NCI-H2171 treated with DMSO at 0.1 percent for 48 hours (cell line): ENCODE results near the gene MYO18B.
A peak's percentile ranks its signal among the peaks of the same experiment; 100 is the strongest.
"Not testable (repeated sequence)": the region's sequence is repeated elsewhere in the genome, so short reads cannot be mapped to it uniquely, and the experiment has no call there.

Source experiments
- DNase-seq: peaks from one replicate; lab custom pipeline; 2025; lab: John Stamatoyannopoulos, UW

MYO18B gene, protein sequence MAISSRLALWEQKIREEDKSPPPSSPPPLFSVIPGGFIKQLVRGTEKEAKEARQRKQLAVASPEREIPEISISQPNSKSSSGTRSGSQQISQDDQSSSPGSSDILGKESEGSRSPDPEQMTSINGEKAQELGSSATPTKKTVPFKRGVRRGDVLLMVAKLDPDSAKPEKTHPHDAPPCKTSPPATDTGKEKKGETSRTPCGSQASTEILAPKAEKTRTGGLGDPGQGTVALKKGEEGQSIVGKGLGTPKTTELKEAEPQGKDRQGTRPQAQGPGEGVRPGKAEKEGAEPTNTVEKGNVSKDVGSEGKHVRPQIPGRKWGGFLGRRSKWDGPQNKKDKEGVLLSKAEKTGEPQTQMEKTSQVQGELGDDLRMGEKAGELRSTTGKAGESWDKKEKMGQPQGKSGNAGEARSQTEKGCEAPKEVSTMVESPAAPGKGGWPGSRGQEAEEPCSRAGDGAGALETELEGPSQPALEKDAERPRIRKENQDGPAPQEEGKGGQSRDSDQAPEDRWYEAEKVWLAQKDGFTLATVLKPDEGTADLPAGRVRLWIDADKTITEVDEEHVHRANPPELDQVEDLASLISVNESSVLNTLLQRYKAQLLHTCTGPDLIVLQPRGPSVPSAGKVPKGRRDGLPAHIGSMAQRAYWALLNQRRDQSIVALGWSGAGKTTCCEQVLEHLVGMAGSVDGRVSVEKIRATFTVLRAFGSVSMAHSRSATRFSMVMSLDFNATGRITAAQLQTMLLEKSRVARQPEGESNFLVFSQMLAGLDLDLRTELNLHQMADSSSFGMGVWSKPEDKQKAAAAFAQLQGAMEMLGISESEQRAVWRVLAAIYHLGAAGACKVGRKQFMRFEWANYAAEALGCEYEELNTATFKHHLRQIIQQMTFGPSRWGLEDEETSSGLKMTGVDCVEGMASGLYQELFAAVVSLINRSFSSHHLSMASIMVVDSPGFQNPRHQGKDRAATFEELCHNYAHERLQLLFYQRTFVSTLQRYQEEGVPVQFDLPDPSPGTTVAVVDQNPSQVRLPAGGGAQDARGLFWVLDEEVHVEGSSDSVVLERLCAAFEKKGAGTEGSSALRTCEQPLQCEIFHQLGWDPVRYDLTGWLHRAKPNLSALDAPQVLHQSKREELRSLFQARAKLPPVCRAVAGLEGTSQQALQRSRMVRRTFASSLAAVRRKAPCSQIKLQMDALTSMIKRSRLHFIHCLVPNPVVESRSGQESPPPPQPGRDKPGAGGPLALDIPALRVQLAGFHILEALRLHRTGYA (N-terminal part only)

DNA sequence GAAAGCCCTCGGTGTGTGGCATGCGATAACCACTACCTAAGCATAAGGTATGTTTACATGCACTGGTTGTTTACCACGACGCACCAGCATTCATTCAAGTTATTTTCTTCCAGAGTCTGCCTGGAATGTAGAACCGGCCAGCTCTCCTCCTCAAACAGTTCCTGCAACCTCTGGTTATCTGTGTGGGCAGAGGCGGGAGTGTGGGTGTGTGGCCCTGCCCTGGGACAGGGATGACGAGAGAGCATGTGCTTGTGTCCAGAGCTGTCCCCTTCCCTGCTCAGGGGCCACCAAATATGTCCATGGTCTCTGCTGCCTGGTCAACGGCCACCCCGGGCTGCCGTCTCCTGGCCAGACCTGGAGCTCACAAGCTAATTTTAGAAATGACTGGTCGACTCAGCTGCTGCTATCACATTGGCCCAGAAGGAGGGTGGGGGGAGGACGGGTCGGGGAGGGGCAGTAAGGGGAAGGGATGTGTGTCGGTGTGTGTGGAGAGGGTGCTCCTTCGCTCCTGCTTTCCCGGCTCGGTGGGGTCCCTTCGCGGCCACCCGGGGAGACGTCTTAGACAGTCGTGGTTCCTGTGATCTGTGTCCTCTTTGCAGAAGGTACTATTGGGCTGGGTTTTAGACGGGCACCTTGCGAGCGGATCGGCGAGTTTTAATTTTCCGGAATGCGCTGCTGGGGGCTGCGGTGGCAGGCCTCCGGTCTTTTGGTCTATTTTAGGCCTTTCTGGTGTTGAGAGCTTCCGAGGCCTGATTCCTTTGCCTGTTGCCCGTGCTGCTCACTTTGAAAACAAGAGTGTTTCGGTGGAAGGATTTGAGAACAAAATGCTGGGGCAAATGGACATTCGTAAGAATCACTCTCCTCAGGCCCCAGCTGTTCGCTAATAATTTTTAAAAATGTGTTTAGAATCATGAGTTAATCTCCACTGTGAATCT is at the start of gene MYO18B:
MYO18B (plus strand) TSS at position 497 of the 935 bp plus-strand sequence. CDS start 18,905 bp downstream, outside the sequence.
- DNase-seq = no peak

DNA sequence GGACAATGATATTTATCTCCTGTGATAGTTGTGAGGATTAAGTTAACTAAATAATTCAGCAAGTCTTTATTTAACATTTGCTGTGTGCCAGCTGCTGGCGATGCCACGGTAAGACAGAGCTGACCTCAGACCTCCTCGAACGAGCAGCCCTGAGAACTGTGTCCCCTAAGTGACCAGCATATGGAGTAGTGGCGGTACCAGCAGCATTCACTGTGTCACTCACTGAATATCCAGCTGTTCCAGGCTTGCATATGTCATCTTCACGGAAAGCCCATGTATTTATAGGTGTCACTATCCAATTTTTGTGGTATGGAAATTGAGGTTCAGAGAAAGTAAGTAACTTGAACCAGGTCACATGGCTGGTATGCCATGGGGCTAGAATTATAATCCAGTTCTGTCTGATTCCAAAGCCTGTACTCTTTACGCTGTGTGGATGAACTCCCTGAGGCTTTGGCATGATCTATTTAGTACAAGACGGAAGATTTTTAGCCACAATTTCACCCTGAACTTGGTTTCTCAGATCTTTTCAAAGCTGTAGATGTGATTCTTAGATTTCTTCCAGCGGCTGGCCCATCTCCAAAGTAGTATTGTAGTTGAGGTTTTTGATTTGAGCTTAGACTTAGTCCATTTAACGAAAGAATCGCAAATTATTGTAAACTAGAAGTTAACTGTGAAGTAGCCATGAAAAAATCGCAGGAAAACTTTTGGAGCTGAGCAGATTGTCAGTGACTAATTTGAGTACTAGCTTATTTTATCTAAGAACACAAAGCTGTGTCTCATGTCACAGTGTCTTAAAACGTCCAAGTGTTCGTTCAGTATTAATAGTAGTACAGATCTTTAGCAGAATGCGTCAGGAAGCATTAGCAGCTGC is 49.4 kb upstream of the MYO18B start:
- no peak for DNase-seq

DNA sequence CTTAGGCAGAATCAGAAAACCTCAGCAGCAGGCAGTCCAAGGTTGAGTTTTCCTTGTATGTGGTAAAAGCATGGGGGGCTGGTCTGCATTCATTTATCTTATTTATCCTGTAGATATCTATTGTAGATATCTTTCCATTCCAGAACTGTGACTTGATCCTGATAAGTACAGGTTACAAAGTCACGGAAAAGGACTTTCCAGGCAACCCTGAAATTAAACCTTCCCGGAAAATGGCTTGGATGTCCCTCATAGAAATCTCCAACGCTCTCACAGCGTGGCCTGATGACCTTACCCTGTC is 48.8 kb upstream of the MYO18B start:
- DNase-seq = no peak

DNA sequence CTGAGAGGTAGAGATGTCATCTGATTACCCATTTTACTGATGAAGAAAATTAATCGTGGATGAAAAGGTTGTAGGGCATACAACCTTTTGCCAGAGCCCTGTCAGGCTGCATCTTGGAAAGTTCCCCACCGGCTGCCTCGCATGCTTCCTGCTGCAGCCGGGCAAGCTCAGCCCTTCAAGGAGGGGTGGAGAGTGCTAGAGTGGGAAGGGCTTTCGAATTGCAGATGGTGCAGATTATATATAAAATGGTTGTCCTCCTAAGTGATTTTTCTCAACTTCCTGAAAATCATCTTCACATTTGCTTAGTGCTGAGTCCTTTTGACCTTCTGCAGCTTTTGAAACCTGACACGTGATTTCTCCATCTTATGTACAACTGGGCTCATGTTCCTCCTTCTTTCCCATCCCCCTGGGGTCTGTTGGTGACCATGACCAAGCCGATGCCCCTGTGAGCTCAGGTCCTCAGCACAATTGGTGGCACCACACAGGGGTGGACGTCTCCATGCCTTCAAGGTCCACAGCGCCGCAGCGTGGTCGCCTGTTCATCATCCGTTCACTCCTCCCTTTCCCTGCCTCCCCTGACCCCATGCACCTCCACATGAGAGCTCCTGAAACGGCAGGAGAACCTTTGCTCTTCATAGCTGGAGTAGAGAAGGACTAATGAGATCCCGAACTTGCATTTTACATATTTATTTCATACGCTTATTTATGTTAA is 47.6 kb upstream of the MYO18B start:
- DNase-seq = no peak

DNA sequence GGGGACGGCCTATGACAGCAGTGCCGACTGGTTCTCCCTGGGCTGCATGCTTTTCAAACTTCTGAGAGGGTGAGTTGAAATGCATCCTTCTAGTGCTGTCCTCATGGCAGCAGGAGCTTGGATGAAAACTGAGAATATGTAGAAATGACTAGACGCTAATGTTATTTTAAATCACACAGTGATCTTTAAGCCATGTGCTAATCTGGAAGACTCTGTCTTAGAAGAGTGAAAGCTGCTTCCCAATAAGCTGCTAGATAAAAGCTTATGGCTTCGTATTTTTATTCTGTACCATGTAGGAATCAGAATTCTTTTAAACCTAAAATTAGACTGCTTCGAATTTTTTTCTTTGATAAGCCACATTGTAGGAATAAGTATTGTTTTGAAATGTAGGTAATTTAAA is 46.8 kb upstream of the MYO18B start:
- DNase-seq = no peak

DNA sequence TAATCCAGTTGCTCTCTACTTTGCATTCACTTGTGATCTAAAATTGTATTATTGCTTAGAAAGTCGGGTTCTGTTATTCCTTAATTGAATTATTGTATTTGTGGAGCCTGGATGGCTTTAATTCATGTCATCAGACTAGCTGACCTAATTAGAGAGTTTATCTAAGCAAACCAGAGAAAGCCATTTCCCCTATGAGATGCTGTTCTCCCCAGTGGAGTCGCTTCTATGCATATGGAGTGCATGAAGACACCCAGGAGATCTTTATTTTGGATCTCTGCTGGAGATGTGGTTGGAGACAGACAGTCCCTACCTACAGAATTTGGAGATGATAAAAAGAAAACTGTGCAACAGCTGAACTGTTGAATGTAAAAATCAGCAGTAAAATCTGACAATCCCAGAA is 45.2 kb upstream of the MYO18B start:
- no peak for DNase-seq

DNA sequence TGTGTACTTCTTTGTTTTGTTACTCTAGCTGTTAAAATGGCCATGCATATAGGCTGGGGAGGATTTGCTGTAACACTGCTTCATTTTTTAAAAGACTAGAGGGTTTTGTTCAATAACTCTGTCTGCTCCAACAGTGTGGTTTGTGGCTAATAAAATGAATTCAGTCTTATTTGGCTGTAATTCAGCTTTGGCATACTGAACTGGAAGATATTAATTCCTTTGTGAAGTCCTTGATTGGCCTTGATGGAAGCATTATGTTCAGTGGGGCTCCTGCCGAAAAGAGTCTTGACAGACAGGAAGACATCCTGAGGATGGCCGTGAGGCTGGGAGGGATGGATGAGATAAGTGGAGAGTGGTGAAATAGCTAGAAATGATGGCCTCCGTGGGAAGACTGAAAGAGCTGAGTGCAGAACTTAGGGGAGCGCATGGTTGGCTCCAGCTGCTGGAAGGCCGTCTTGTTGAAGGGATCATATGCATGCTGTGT is 44.8 kb upstream of the MYO18B start:
- DNase-seq = no peak

DNA sequence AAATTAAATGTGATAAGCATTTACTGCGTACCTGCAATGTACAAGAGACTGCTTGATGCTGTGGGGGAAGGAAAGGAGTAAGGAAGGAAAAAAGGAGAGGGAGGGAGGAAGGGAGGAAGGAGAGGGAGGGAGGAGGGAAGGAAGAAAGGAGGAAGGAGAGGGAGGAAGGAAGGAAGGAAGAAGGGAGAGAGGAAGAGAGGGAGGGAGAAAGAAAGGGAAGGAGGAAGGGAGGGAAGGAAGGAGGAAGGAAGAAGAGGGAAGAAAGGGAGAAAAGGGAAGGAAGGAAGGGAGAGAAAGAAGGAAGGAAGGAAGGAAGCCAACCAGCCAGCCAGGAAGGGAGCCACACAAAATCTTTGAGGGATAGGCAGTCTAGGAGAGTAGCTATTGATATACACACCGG is 44.0 kb upstream of the MYO18B start:
- DNase-seq = no peak

DNA sequence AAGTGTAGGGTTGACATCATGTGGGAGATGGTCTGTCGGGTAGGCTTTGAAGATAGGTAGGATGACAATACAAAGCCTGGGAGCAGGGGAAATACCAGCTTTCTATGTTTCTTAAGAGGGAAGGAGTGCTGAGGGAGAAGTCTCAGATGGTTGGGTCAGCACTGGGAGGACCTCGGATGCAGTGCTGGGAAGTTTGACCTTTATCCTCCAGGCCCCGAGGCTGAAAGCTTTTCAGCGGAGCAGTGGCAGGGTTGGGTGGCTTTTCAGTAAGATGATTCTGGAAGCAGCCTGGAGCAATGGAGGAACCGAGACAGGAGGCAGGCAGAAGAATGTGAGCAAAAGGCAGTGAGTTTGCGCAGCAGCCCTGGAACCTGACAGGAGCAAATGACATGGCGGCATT is 43.5 kb upstream of the MYO18B start:
- DNase-seq = no peak

DNA sequence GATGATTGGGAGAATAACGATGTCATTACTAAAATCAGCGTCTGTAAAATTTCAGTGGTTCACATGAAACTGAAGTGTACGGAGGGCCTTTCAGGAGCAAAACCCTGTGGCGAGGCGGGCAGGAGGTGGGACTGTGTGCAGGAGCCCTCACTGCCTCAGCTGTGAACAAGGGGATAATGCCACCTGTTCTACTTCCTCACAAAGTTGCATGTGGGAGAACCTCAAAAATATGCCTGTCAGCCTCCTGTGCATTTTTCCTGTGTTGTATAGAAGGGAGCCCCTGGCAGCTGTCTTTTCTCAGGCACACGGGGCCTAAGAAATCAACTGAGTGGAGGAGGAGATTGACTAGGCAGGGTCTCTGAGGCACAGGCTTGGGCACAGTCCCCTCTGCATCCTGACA is 43.0 kb upstream of the MYO18B start:
- DNase-seq = no peak

DNA sequence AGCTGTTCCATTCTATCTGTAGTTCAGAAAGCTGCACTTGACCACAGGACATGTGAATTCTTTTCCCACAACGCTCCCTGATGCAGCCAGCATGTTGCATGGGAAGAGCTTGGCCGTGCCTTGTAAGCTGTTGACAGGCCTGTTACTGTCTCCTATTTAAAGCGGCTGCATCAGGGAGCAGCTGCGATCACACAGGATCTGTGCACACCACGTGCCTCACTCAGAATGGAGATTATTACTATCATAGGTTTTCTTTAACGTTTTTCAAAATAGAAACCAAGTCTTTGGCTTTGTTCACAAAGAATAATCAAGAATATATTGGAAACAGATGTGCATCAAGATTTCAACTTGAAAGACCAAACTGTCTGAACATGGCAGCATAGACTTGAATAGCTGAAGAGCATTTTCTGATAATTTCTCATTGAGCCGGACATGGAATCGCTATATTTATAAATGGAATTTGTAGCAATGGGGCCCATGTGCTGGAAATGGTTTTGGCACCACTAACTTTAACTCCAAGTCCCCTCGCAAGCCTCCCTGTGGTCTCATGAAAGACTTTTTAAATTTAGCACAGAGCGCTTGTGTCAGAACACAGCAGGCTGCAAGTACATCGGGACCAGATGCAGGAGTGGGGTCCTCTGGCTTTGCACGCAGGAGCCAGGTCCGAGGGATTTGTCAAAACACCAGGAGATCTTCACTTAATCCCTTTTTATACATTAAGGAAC is 40.8 kb upstream of the MYO18B start:
- DNase-seq = no peak

DNA sequence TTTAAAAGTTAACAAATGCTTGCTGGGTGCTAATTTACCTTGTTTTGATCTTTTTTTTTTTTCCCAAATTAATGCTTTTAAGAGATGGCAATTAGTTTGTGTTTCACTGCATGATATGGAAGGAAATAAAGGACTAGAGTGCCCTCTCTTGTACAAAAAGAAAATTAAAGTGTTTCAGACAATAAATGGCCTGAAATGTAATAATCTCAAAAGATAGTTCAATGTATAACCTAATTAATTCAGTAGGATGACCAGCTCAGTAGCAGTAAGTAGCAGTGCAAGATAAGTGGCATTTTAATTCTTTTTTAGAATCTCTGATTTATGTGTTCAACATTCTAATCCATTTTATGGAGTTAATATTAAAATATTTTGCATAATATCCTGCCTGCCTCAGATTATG is 39.9 kb upstream of the MYO18B start:
- peak; percentile 45 for DNase-seq

DNA sequence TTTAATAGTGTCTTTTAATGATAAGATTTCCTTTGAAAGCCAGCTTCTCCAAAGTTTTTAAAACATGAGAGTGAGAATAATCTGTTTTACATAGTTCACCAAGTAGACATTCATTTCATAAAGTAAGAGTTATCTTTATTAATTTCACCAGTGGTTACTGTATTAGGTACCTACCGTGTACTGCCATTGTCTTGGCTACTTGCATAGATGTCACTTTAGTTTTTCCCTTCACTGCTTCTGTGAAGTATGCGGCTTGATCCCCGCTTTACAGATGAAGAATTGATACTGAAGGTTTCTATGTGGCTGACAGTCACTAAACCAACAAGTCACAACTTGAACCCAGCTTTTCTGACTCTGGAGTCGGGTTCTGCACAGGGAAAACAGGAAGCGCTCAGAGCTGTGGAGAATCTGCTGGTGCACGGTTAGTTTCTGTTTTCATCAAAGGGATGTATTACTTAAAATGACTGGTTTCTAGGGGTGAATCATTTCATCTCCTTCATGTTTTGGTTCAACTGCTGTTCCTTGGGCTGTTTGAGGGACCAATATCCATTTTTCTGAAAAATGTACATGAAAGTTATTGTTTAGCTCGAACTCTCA is 39.3 kb upstream of the MYO18B start:
- no peak for DNase-seq

DNA sequence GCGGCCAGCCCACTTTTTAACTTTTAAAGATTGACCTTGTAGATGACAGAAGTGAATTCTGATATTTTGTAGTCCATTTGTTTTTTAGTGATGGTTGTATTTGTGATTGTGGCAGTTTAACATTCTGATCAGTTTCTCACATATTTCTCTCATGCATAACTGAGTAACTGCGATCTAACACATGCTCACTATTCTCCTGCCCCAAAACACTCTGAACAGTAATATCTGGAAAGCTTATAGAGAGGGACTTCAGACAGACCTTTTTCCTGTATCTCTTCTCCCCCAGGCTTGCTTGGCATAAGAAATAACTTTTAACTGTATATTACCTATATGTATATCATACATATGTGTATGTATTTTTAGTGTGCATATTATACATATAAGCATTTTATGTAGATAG is 37.3 kb upstream of the MYO18B start:
- no peak for DNase-seq

DNA sequence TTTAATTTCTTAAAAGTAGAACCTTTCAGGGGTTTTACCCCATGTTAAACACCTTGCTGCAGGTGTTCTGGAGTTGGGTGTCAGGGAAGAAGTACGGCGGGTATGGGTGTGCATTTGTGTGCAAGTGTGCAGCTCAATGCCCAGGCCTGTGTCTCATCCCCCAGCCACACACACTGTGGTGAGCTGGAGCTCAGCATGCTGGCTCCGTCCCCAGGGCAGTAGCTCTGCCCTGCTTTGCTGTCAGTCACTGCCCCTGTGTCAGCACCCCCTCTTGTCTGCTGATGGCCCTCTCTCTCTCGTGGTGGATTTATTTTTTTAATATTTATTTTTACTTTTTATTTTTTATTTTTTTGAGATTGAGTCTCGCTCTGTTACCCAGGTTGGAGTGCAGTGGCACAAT is 35.8 kb upstream of the MYO18B start:
- no peak for DNase-seq

DNA sequence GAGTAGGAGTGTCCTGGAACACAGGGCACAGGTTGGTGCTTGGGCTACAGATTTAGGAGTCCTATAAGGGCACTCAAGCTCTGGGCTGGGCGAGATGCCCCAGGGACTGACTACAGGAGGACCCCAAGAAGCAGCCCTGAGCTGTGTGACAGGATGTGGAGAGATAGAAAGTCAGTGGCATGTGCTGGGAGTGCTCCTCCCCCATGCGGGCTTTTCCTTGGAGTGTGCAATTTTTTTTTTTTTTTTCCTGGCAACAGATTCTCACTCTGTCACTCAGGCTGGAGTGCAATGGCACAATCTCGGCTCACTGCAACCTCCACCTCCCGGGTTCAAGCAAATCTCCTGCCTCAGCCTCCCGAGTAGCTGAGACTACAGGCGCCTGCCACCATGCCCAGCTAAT is 33.6 kb upstream of the MYO18B start:
- DNase-seq = not testable (repeated sequence)

DNA sequence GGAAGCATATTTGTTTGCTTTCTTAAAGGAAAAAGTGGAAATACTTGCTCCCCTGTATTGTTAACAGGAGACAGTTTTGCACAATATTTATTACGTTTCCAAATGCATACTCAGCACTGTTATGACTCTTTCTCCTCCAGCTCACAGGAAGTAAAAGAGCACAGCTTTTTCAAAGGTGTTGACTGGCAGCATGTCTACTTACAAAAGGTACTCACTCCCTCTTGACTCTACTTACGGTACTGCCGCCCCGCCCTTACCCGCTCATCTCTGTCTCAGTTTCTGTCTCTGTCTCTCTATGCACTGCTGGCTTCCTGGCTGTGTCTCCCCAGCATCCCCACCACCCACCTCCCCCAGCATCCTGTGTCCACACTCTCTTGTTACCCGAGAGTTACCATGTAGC is 32.2 kb upstream of the MYO18B start:
- DNase-seq = no peak

DNA sequence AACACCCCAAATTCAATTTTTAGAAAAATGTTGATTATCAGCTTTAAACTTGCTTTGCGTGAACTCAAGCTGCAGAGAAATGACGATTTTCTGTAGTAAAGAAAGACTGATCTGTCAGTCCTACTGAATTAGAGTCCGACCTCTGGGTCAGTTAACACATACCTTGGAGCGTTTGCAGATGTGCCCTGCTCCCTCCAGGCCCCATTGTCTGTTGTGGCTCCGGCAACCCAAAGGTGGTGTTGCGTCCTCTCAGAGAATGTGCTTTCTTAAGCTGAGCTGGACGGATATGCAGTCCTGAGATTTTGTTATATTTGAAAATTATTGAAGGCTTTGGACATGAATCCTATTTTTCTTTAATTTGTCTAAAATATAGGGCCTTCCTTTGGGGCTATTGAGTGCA is 31.5 kb upstream of the MYO18B start:
- DNase-seq = no peak

DNA sequence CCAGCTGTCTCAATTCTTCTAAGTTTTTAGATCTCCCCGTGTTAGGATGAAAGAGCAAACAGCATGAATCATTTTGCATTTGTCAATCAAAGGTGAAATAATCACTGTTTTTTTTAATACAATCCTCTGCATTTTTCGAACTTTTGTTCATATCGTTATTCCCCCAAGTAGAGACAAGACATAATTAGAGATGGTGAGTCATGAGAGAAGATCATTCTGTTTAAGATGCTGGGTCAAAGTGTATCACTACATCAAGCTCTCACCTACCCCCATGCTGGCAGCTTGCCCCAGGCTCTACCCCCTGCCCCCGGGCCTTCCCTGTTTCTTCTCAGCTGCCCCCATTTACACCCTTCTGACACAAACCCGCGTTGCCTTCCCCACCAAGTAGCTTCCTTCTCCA is 30.5 kb upstream of the MYO18B start:
- no peak for DNase-seq
